Neural cell (in vitro differentiated cells): ENCODE results near the gene DHFR2. TPM values are rescaled to one million over a fixed set of nuclear protein-coding genes. Genes with fewer than 3 reads are reported as not detected.

ENCODE experiments used
- H2AFZ ChIP-seq: fragments of 200-600, 300-800 bp; sonication (generic), shearing (Covaris generic); 2 replicates; pipeline ENCODE4 v1.6.0; 2014; ENCODE audit warnings: low read depth, mild to moderate bottlenecking, antibody characterized with exemption, low read length, moderate library complexity
- H3F3A ChIP-seq: fragments of 200-600 bp; shearing (Covaris generic); 2 replicates; pipeline ENCODE4 v1.6.1; 2016; ENCODE audit warnings: mild to moderate bottlenecking, moderate library complexity, mixed read lengths, antibody characterized with exemption, low read length; ENCODE audit not compliant: insufficient read depth, poor library complexity, severe bottlenecking
- H3K27ac ChIP-seq: fragments of 200-600, 300-800 bp; sonication (generic), shearing (Covaris generic); 2 replicates; pipeline ENCODE4 v1.5.1; 2014; ENCODE audit warnings: mild to moderate bottlenecking, low read length, moderate library complexity
- H3K27me3 ChIP-seq: fragments of 300-800, 200-600 bp; sonication (generic), shearing (Covaris generic); 2 replicates; pipeline ENCODE4 v1.6.0; 2014; ENCODE audit warnings: mild to moderate bottlenecking, low read depth, low read length, moderate library complexity; ENCODE audit not compliant: insufficient read depth
- H3K36me3 ChIP-seq: fragments of 300-800, 200-600 bp; sonication (generic), shearing (Covaris generic); 2 replicates; pipeline ENCODE4 v1.5.1; 2014; ENCODE audit warnings: mild to moderate bottlenecking, antibody characterized with exemption, low read length, moderate library complexity; ENCODE audit not compliant: insufficient read depth
- H3K4me2 ChIP-seq: fragments of 300-800, 200-600 bp; sonication (generic), shearing (Covaris generic); 2 replicates; pipeline ENCODE4 v1.6.0; 2014; ENCODE audit warnings: mild to moderate bottlenecking, low read length
- H3K4me3 ChIP-seq: fragments of 300-800, 200-600 bp; sonication (generic), shearing (Covaris generic); 2 replicates; pipeline ENCODE4 v1.5.1; 2014; ENCODE audit warnings: mild to moderate bottlenecking, low read length, moderate library complexity
- H3K79me2 ChIP-seq: fragments of 200-600 bp; shearing (Covaris generic); replicated peaks from 2 replicates; pipeline ENCODE4 v1.6.0; 2014; ENCODE audit warnings: mild to moderate bottlenecking, low read length, moderate library complexity; ENCODE audit not compliant: insufficient read depth
- H3K9ac ChIP-seq: fragments of 300-800, 200-600 bp; sonication (generic), shearing (Covaris generic); 2 replicates; pipeline ENCODE4 v1.6.1; 2016; ENCODE audit warnings: mild to moderate bottlenecking, low read length, mixed read lengths
- H3K9me2 ChIP-seq: fragments of 200-600 bp; shearing (Covaris generic); 2 replicates; pipeline ENCODE4 v1.6.1; 2016; ENCODE audit warnings: mild to moderate bottlenecking, low read length, mixed read lengths; ENCODE audit not compliant: insufficient read depth
- H3K9me3 ChIP-seq: fragments of 200-600, 300-800 bp; sonication (generic), shearing (Covaris generic); 2 replicates; pipeline ENCODE4 v1.6.1; 2016; ENCODE audit warnings: mild to moderate bottlenecking, mixed run types, low read length, moderate library complexity, mixed read lengths
- H4K20me1 ChIP-seq: fragments of 200-600 bp; shearing (Covaris generic); 2 replicates; pipeline ENCODE4 v1.6.1; 2016; ENCODE audit warnings: mild to moderate bottlenecking, mixed run types; ENCODE audit not compliant: insufficient read depth
- EP300 ChIP-seq: fragments of 450-650 bp; conservative IDR thresholded peaks from 2 replicates; pipeline ENCODE4 v1.6.1; 2014; ENCODE audit warnings: antibody characterized with exemption, mild to moderate bottlenecking, moderate library complexity; ENCODE audit not compliant: poor library complexity, severe bottlenecking
- EZH2 ChIP-seq: fragments of 200-600, 300-800 bp; shearing (Covaris generic), sonication (generic); IDR thresholded peaks from 2 replicates; pipeline ENCODE4 v1.6.1; 2014; ENCODE audit warnings: antibody characterized with exemption, low read length, borderline replicate concordance, mild to moderate bottlenecking; ENCODE audit not compliant: insufficient read depth, poor library complexity, severe bottlenecking
- MXI1 ChIP-seq: fragments of 450-650 bp; conservative IDR thresholded peaks from 2 replicates; pipeline ENCODE4 v1.6.1; 2014; ENCODE audit warnings: antibody characterized with exemption, mild to moderate bottlenecking; ENCODE audit not compliant: poor library complexity, severe bottlenecking
- POLR2AphosphoS5 ChIP-seq: IDR thresholded peaks from 2 replicates; pipeline ENCODE4 v1.6.1; 2012
- RAD21 ChIP-seq: fragments of 450-650 bp; conservative IDR thresholded peaks from 2 replicates; pipeline ENCODE4 v1.6.1; 2014; ENCODE audit warnings: antibody characterized with exemption, mild to moderate bottlenecking, moderate library complexity
- REST ChIP-seq: IDR thresholded peaks from 2 replicates; pipeline ENCODE4 v1.6.1; 2012; ENCODE audit warnings: borderline replicate concordance
- SMC3 ChIP-seq: fragments of 450-650 bp; conservative IDR thresholded peaks from 2 replicates; pipeline ENCODE4 v1.6.1; 2014; ENCODE audit warnings: antibody characterized with exemption, mild to moderate bottlenecking, moderate library complexity; ENCODE audit not compliant: poor library complexity
- TAF1 ChIP-seq: IDR thresholded peaks from 2 replicates; pipeline ENCODE4 v1.6.1; 2012; ENCODE audit warnings: low read depth
- polyA plus RNA-seq: library from polyadenylated mRNA; depleted of rRNA; stranded (reverse); fragments of >200 nt; gene quantifications from 2 replicates; pipeline ENCODE4 v1.2.3, GENCODE V29; 2014
- TF ChIP-seq, protein P1 (sequence below): fragments of 450-650 bp; IDR thresholded peaks from 2 replicates; pipeline ENCODE4 v1.5.1; 2014; ENCODE audit warnings: antibody characterized with exemption, mild to moderate bottlenecking, moderate library complexity; ENCODE audit not compliant: poor library complexity, severe bottlenecking

The DHFR2 gene
- polyA plus RNA-seq, 1 donor from 2014 or later: 5.6 TPM

GRCh38 chr3:94071713-94072284, 9.1 kb upstream of the DHFR2 start:
- TF ChIP-seq EZH2 (no peak), RAD21 (no peak), POLR2AphosphoS5 (no peak), TAF1 (no peak), SMC3 (no peak), REST (no peak), EP300 (no peak), MXI1 (no peak)
- TF ChIP-seq, protein P1, sequence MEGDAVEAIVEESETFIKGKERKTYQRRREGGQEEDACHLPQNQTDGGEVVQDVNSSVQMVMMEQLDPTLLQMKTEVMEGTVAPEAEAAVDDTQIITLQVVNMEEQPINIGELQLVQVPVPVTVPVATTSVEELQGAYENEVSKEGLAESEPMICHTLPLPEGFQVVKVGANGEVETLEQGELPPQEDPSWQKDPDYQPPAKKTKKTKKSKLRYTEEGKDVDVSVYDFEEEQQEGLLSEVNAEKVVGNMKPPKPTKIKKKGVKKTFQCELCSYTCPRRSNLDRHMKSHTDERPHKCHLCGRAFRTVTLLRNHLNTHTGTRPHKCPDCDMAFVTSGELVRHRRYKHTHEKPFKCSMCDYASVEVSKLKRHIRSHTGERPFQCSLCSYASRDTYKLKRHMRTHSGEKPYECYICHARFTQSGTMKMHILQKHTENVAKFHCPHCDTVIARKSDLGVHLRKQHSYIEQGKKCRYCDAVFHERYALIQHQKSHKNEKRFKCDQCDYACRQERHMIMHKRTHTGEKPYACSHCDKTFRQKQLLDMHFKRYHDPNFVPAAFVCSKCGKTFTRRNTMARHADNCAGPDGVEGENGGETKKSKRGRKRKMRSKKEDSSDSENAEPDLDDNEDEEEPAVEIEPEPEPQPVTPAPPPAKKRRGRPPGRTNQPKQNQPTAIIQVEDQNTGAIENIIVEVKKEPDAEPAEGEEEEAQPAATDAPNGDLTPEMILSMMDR: no peak
- Histone ChIP-seq H3F3A (no peaks in the 10 kb centered on the region), H3K9me2 (no peaks in the 10 kb centered on the region), H2AFZ (no peak overlapping the region), H3K9ac (no peak overlapping the region), H3K79me2 (peaks cover 6% of the 10 kb centered on the region), H3K4me2 (no peak overlapping the region), H3K9me3 (no peaks in the 10 kb centered on the region), H4K20me1 (no peaks in the 10 kb centered on the region), H3K27ac (no peak overlapping the region), H3K4me3 (no peak overlapping the region), H3K36me3 (peaks cover 5% of the 10 kb centered on the region), H3K27me3 (no peaks in the 10 kb centered on the region)

- Histone ChIP-seq H2AFZ (no peak overlapping the region), H3K36me3 (peaks cover 6% of the 10 kb centered on the region), H3K4me2 (no peak overlapping the region), H3K9me2 (no peaks in the 10 kb centered on the region), H3K9ac (no peak overlapping the region), H3K9me3 (no peaks in the 10 kb centered on the region), H3K4me3 (no peak overlapping the region), H3K27ac (no peak overlapping the region), H3K79me2 (peaks cover 14% of the 10 kb centered on the region), H3F3A (no peaks in the 10 kb centered on the region), H4K20me1 (no peaks in the 10 kb centered on the region), H3K27me3 (no peaks in the 10 kb centered on the region)
- TF ChIP-seq EP300: no peak
These were observed 7.7 kb upstream of the DHFR2 start for GRCh38 chr3:94070341-94070911.
